GM12873 (cell line): Measurements from ENCODE around the gene CAD.

Experiments
- CTCF ChIP-seq: IDR thresholded peaks from 2 replicates; pipeline ENCODE4 v1.5.1; 2012; ENCODE audit warnings: low read depth, mild to moderate bottlenecking, moderate library complexity, low read length, control low read depth; ENCODE audit not compliant: insufficient read depth; ENCODE audit errors: missing control alignments

The CAD gene

DNA sequence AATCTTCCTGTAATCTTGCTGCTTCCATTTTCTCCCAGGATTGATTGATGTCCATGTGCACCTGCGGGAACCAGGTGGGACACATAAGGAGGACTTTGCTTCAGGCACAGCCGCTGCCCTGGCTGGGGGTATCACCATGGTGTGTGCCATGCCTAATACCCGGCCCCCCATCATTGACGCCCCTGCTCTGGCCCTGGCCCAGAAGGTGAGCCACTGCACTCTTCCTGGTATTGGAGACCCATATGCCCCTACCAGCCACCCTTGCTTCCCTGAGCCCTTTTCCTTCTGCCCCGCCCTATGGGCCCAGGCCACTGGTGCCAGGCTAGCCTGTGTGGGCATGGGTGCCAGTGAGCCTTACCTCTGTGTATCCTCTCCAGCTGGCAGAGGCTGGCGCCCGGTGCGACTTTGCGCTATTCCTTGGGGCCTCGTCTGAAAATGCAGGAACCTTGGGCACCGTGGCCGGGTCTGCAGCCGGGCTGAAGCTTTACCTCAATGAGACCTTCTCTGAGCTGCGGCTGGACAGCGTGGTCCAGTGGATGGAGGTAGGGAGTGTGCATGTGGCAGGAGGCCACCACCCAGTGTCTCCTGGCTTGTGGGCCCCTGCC, 20.3 kb downstream of the CAD start:
- TF ChIP-seq CTCF = no peak

GRCh38 chr2:27238976-27239375, 21.8 kb downstream of the CAD start:
- no peak for TF ChIP-seq CTCF

GRCh38 chr2:27240406-27240805, 23.2 kb downstream of the CAD start:
- no peak for TF ChIP-seq CTCF

- TF ChIP-seq CTCF = no peak
These were observed 24.8 kb downstream of the CAD start for GRCh38 chr2:27241761-27242613.

GRCh38 chr2:27242614-27242951, 25.4 kb downstream of the CAD start:
- no peak for TF ChIP-seq CTCF

DNA sequence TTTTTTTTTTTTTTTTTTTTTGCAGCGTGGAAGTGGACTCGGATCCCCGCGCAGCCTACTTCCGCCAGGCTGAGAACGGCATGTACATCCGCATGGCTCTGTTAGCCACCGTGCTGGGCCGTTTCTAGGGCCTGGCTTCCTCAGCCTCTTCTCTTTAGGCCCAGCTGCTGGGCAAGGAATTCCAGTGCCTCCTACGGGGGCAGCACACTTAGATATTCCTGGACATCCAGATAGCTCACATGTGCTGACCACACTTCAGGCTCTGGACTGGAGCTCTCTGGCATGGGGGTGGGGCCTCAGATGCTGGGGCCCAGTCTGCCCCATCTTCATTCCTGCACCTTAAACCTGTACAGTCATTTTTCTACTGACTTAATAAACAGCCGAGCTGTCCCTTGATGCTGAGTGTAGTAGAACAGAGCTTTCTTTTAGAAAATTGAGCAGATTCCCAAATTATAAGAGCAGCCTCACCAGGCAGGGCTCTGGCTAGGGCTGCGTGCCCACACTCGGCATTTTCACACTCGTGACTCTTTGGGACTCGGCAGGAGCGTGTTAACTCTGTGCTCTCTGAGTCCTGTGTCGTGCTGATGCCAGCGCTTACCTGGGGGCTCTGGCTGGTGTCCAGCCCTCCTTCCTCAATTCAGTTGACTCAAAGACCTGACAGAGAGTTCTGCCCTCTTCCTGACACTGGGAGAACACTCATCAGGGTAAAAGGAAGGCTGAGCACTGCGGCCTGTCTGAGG, 26.4 kb downstream of the CAD start:
- no peak for TF ChIP-seq CTCF

DNA sequence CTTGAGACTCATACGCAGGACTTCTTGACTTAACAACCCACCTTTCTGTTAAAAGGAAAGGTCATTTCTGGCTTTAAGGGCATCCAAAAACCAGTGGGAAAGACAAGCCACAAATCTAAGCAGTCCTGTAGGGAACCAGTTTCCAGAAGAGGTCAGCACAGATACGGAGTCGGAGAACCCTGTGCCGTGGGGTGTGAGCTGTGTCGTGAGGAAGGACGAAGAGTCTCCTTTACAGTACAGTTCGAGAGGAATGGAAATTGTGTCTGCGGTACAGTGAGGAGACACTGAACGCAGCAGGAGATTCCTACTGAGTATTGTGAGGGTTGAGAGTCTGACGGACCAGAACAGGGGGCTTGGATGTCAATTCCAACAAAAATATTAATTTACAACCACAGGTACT, 27.9 kb downstream of the CAD start:
- TF ChIP-seq CTCF = no peak
